ENCODE results near the gene ATG16L1. TPM values are rescaled to one million over a fixed set of nuclear protein-coding genes. Genes with fewer than 3 reads are reported as not detected.

Gene ATG16L1
- total RNA-seq, 1 experiment from 2014 or later = 42.0 TPM

DNA sequence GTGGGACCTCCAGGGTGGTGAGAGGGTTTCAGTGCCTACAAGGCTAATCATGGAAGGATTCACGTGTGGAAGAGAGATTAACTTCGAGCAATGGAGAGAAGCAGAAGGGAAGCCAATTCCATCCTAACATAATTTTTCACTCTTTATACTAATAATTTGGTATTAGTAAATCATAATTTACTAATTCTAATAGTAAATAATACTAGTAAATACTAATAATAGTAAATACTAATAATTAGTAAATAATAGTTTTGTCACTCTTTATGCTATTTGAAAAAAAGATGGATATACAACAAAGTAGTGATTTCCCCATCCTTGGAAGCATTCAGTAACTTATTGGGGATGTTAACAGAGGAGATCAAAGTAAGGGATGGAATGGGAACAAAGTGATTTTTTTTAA, 49.8 kb downstream of the ATG16L1 start:
- Histone ChIP-seq H3K79me2 (ENCODE audit: insufficient read depth, low read length) (no peaks in the 10 kb centered on the region), H3K14ac (ENCODE audit: insufficient read depth, low read length) (no peak overlapping the region), H4K91ac (ENCODE audit: insufficient read length, low read depth, low read length) (no peak overlapping the region), H3K56ac (ENCODE audit: insufficient read length, low read depth, low read length) (no peak overlapping the region), H3K79me1 (ENCODE audit: insufficient read depth, low read depth, low read length, poor library complexity, severe bottlenecking) (no peaks in the 10 kb centered on the region), H3K9ac (ENCODE audit: extremely low read depth, insufficient read length, low read length) (no peak overlapping the region), H4K8ac (replicated peaks; ENCODE audit: insufficient read length, low read depth, low read length) (no peak overlapping the region), H2BK120ac (ENCODE audit: low read depth, low read length, poor library complexity, severe bottlenecking) (no peak overlapping the region), H2AFZ (ENCODE audit: low read length) (no peak overlapping the region), H3K4me1 (ENCODE audit: insufficient read depth, low read length) (no peaks in the 10 kb centered on the region; the same call in 1 of the 2 replicates), H3K4ac (ENCODE audit: low read depth, low read length) (no peak overlapping the region), H3T11ph (ENCODE audit: low read length) (no peak overlapping the region), H3K23ac (ENCODE audit: insufficient read length, low read depth, low read length) (no peak overlapping the region), H4K20me1 (ENCODE audit: control insufficient read depth, insufficient read depth, insufficient read length) (no peaks in the 10 kb centered on the region), H4K5ac (ENCODE audit: insufficient read length, low read depth, low read length) (no peak overlapping the region), H3K18ac (ENCODE audit: insufficient read length, low read depth, low read length) (no peak overlapping the region), H3K4me2 (ENCODE audit: insufficient read depth, insufficient read length, low read length) (no peak overlapping the region), H2BK5ac (ENCODE audit: insufficient read length, low read length) (no peak overlapping the region), H3K27ac (ENCODE audit: insufficient read length, low read depth, low read length) (no peak overlapping the region), H2BK12ac (ENCODE audit: insufficient read length, low read depth, low read length) (no peak overlapping the region), H2AK5ac (ENCODE audit: insufficient read length, low read length) (no peak overlapping the region), H3K9me3 (ENCODE audit: control insufficient read depth, low read depth, low read length) (no peaks in the 10 kb centered on the region), H2BK15ac (ENCODE audit: low read depth, low read length) (no peak overlapping the region), H3K23me2 (ENCODE audit: insufficient read length, low read depth, low read length, poor library complexity, severe bottlenecking) (no peaks in the 10 kb centered on the region), H3K27me3 (ENCODE audit: insufficient read depth, low read length) (no peaks in the 10 kb centered on the region), H2BK20ac (ENCODE audit: low read depth, low read length, poor library complexity, severe bottlenecking) (no peak overlapping the region)
- Mint-ChIP-seq H3K27me3 (ENCODE audit: low read depth) (no peaks in the 10 kb centered on the region), H3K27ac (no peak overlapping the region), H3K4me3 (no peak overlapping the region; a peak in 1 of 5 replicates), H3K9me3 (no peaks in the 10 kb centered on the region), H3K4me1 (peaks cover 11 to 12% of the 10 kb centered on the region in 2 experiments), H3K36me3 (ENCODE audit: insufficient read depth in 1 of 3, low read depth in 3 of 3) (peaks cover 0 to 2% (median under 1%) of the 10 kb centered on the region in 3 experiments; a peak in 2 of 7 replicates)
- TF ChIP-seq, protein P1, sequence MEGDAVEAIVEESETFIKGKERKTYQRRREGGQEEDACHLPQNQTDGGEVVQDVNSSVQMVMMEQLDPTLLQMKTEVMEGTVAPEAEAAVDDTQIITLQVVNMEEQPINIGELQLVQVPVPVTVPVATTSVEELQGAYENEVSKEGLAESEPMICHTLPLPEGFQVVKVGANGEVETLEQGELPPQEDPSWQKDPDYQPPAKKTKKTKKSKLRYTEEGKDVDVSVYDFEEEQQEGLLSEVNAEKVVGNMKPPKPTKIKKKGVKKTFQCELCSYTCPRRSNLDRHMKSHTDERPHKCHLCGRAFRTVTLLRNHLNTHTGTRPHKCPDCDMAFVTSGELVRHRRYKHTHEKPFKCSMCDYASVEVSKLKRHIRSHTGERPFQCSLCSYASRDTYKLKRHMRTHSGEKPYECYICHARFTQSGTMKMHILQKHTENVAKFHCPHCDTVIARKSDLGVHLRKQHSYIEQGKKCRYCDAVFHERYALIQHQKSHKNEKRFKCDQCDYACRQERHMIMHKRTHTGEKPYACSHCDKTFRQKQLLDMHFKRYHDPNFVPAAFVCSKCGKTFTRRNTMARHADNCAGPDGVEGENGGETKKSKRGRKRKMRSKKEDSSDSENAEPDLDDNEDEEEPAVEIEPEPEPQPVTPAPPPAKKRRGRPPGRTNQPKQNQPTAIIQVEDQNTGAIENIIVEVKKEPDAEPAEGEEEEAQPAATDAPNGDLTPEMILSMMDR (conservative IDR thresholded peaks at IDR 0.05) = no peak
- DNase-seq = no peak
- no CpG with 5 or more reads among the region's 2 CpGs for WGBS (ENCODE audit: extremely low coverage, insufficient read length, low lambda C conversion rate)

All from H9 (cell line).